ENCODE results near the gene DUSP8.

The DUSP8 gene

DNA sequence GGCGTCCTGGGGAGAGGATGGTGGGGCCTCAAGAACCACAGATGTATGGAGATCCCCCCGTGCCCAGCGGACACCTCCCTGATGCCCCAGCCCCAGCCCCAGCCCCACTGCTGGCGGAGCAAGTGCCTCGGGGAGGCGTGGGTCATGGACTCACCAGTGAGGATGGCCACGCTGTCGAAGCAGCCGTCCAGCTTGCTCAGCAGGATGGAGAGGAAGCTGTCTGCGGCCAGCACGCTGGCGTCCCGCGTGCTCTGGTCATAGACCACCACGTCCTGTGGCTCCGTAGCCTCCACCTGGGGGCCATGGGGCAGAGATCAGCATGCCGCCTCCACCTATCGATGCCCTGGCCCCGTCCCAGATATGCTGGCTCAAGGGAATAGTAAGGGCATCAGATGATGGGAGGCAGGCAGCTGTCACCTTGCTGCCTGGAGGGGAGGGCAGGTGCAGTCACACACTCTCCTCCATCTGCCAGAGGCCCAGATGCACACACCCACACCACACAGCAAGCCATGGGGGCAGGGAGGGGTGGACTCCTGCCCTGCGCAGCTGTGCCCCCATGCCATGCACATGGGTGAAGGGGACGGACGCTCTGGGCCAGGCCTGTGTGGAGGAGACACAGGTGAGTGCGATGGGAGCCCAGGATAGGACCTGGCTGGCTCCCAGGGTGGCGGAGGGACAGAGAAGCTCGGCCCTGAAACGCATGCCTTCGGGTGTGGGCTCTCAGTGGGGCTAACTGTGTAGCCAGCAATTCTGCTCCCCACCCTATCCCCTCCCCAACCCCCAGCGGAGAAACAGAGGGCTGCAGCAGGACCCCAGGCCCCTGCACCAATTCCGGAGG is 8.2 kb downstream of the DUSP8 start:
- Histone ChIP-seq H2BK5ac (ENCODE audit: low read length) (peak overlapping the region; percentile 66), H3K9ac (ENCODE audit: low read depth, low read length, poor library complexity) (peak overlapping the region; percentile 77), H4K8ac (ENCODE audit: low read depth, low read length) (peak overlapping the region; percentile 82), H2BK120ac (ENCODE audit: low read depth, low read length) (no peak overlapping the region), H3K27me3 (ENCODE audit: control insufficient read depth in 3 of 3, insufficient read depth in 3 of 3, low read depth in 1 of 3, low read length in 3 of 3) (peaks cover 0 to 53% (median 2%) of the 10 kb centered on the region in 3 experiments), H3K9me3 (replicated peaks in 1 of 2; ENCODE audit: control insufficient read depth in 2 of 2, insufficient read depth in 1 of 2, low read depth in 1 of 2, low read length in 2 of 2) (peaks cover 0 to 3% of the 10 kb centered on the region in 2 donors), H3K4me1 (ENCODE audit: control insufficient read depth in 2 of 2, insufficient read depth in 1 of 2, low read depth in 1 of 2, low read length in 2 of 2) (peaks cover 17 to 27% of the 10 kb centered on the region in 2 donors), H3K36me3 (replicated peaks in 1 of 2; ENCODE audit: control insufficient read depth in 2 of 2, insufficient read depth in 2 of 2, low read length in 2 of 2) (peaks cover 0 to 7% of the 10 kb centered on the region in 2 donors), H2BK12ac (ENCODE audit: low read length) (peak overlapping the region; percentile 99), H2AFZ (ENCODE audit: low read length) (no peak overlapping the region), H3K4me2 (ENCODE audit: insufficient read depth, low read length, poor library complexity, severe bottlenecking) (peak overlapping the region; percentile 19), H3K27ac (replicated peaks; ENCODE audit: low read length) (no peak overlapping the region), H2AK5ac (ENCODE audit: low read depth, low read length) (peak overlapping the region; percentile 100), H3K4me3 (ENCODE audit: low read length in 2 of 2) (no peak overlapping the region), H3K23ac (ENCODE audit: low read depth, low read length, poor library complexity) (peak overlapping the region; percentile 93), H3K18ac (ENCODE audit: low read length) (peak overlapping the region; percentile 71), H4K91ac (ENCODE audit: low read depth, low read length, poor library complexity) (no peak overlapping the region), H3K14ac (ENCODE audit: low read length) (peak overlapping the region; percentile 97), H2BK15ac (ENCODE audit: low read length) (peak overlapping the region; percentile 97), H3K4ac (ENCODE audit: low read length) (peak overlapping the region; percentile 11), H3K79me1 (ENCODE audit: low read depth, low read length) (peaks cover 5% of the 10 kb centered on the region)
- DNase-seq (ENCODE audit: low spot score), result no peak
- WGBS, 2 donors (ENCODE audit: extremely low coverage in 2 of 2, insufficient read length in 2 of 2, insufficient replicate concordance in 1 of 2), result no CpG with 5 or more reads among the region's 29 CpGs

DNA sequence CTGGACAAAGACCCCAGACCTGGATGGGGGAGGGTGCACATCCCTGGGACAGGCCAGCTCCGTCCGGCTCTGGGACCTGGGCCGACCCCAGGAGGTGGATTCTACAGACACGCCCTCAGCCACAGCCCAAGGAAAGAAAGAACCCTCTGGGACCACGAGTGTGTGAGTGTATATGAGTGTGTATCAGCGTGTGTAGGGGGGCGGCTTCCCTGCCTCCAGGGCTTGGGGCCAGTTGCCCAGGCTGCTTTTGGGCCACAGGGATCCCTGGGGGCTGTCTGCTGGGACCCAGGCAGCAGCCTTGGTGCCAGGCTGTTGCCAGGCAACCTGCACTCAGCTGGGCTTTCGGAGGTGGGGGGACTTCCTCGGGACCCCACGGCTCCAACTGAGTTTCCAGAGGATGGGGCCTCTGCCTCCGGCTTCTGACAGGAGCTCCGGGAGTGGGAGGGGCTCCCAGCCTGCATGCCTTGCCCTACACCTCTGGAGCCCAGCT is 8.9 kb downstream of the DUSP8 start:
- peaks cover 14 to 26% of the 10 kb centered on the region in 2 donors for H3K4me1 ChIP-seq (ENCODE audit: control insufficient read depth in 2 of 2, insufficient read depth in 1 of 2, low read depth in 1 of 2, low read length in 2 of 2)
- H2BK12ac ChIP-seq (ENCODE audit: low read length), result no peak overlapping the region
- H3K4me2 ChIP-seq (ENCODE audit: insufficient read depth, low read length, poor library complexity, severe bottlenecking), result no peak overlapping the region
- H3K4ac ChIP-seq (ENCODE audit: low read length), result no peak overlapping the region
- peak overlapping the region; percentile 100 for H2AK5ac ChIP-seq (ENCODE audit: low read depth, low read length)
- no peak for DNase-seq (ENCODE audit: low spot score)
- H3K18ac ChIP-seq (ENCODE audit: low read length), result peak overlapping the region; percentile 85
- peak overlapping the region; percentile 75 for H2BK15ac ChIP-seq (ENCODE audit: low read length)
- H3K9ac ChIP-seq (ENCODE audit: low read depth, low read length, poor library complexity), result no peak overlapping the region
- H3K27ac ChIP-seq (replicated peaks; ENCODE audit: low read length), result no peak overlapping the region
- H4K8ac ChIP-seq (ENCODE audit: low read depth, low read length), result no peak overlapping the region
- peak overlapping the region; percentile 66 for H2BK5ac ChIP-seq (ENCODE audit: low read length)
- peaks cover 0 to 7% of the 10 kb centered on the region in 2 donors for H3K36me3 ChIP-seq (replicated peaks in 1 of 2; ENCODE audit: control insufficient read depth in 2 of 2, insufficient read depth in 2 of 2, low read length in 2 of 2)
- no peak overlapping the region for H2AFZ ChIP-seq (ENCODE audit: low read length)
- no peak overlapping the region for H3K14ac ChIP-seq (ENCODE audit: low read length)
- H2BK120ac ChIP-seq (ENCODE audit: low read depth, low read length), result no peak overlapping the region
- H3K27me3 ChIP-seq (ENCODE audit: control insufficient read depth in 3 of 3, insufficient read depth in 3 of 3, low read depth in 1 of 3, low read length in 3 of 3), result peaks cover 0 to 50% (median 6%) of the 10 kb centered on the region in 3 experiments
- H3K23ac ChIP-seq (ENCODE audit: low read depth, low read length, poor library complexity), result peak overlapping the region; percentile 16
- H3K79me1 ChIP-seq (ENCODE audit: low read depth, low read length), result peaks cover 5% of the 10 kb centered on the region
- H3K9me3 ChIP-seq (replicated peaks in 1 of 2; ENCODE audit: control insufficient read depth in 2 of 2, insufficient read depth in 1 of 2, low read depth in 1 of 2, low read length in 2 of 2), result peaks cover 0 to 3% of the 10 kb centered on the region in 2 donors
- H3K4me3 ChIP-seq (ENCODE audit: low read length in 2 of 2), result no peak overlapping the region
- no CpG with 5 or more reads among the region's 12 CpGs for WGBS, 2 donors (ENCODE audit: extremely low coverage in 2 of 2, insufficient read length in 2 of 2, insufficient replicate concordance in 1 of 2)
- no peak overlapping the region for H4K91ac ChIP-seq (ENCODE audit: low read depth, low read length, poor library complexity)

DNA sequence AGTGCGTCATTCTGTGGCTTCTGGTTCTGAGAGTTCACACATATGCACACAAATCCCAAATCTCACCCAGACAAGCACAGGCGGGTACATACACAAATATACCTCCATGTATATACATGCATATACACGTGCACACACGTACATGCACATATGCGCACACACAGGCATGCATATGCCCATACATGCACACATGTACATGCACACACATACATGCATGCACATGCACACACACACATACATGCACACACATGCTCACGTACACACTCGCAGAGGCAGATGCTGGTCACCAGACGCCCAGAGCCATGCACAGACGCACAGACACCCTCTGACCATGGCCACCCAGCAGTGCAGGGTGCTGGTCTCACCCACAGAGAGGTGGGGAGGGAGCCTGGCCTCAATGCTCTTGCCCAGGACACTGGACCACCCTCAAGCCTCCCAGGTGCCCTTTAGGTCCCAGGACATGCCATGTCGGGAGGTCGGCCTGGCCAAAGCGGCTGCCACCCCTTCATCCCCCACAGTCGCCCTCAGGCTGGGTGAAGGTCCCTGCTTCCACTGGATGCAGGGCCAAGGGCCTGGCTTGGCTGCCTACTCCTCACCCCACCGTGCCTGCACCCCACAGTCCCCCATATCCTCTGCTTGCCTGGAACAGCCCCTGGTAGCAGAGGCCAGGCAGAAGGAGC is 9.5 kb downstream of the DUSP8 start:
- H3K36me3 ChIP-seq (replicated peaks in 1 of 2; ENCODE audit: control insufficient read depth in 2 of 2, insufficient read depth in 2 of 2, low read length in 2 of 2), result peaks cover 0 to 9% of the 10 kb centered on the region in 2 donors
- no peak overlapping the region for H2AFZ ChIP-seq (ENCODE audit: low read length)
- peaks cover 0 to 45% (median 9%) of the 10 kb centered on the region in 3 experiments for H3K27me3 ChIP-seq (ENCODE audit: control insufficient read depth in 3 of 3, insufficient read depth in 3 of 3, low read depth in 1 of 3, low read length in 3 of 3)
- peaks cover 9 to 22% of the 10 kb centered on the region in 2 donors for H3K4me1 ChIP-seq (ENCODE audit: control insufficient read depth in 2 of 2, insufficient read depth in 1 of 2, low read depth in 1 of 2, low read length in 2 of 2)
- H3K23ac ChIP-seq (ENCODE audit: low read depth, low read length, poor library complexity), result peak overlapping the region; percentile 16
- no peak overlapping the region for H3K27ac ChIP-seq (replicated peaks; ENCODE audit: low read length)
- peak overlapping the region; percentile 39 for H2BK120ac ChIP-seq (ENCODE audit: low read depth, low read length)
- no peak overlapping the region for H3K4me2 ChIP-seq (ENCODE audit: insufficient read depth, low read length, poor library complexity, severe bottlenecking)
- H2BK5ac ChIP-seq (ENCODE audit: low read length), result no peak overlapping the region
- no peak overlapping the region for H2BK12ac ChIP-seq (ENCODE audit: low read length)
- peaks cover 5% of the 10 kb centered on the region for H3K79me1 ChIP-seq (ENCODE audit: low read depth, low read length)
- H3K4ac ChIP-seq (ENCODE audit: low read length), result no peak overlapping the region
- peak overlapping the region in 1 of 2 donors; percentile 21 for H3K4me3 ChIP-seq (ENCODE audit: low read length in 2 of 2)
- WGBS, 2 donors (ENCODE audit: extremely low coverage in 2 of 2, insufficient read length in 2 of 2, insufficient replicate concordance in 1 of 2), result no CpG with 5 or more reads among the region's 14 CpGs
- peak overlapping the region; percentile 100 for H2AK5ac ChIP-seq (ENCODE audit: low read depth, low read length)
- H4K91ac ChIP-seq (ENCODE audit: low read depth, low read length, poor library complexity), result no peak overlapping the region
- H4K8ac ChIP-seq (ENCODE audit: low read depth, low read length), result no peak overlapping the region
- DNase-seq (ENCODE audit: low spot score), result no peak
- H3K14ac ChIP-seq (ENCODE audit: low read length), result peak overlapping the region; percentile 58
- H3K18ac ChIP-seq (ENCODE audit: low read length), result peak overlapping the region; percentile 85
- peaks cover 0 to 3% of the 10 kb centered on the region in 2 donors for H3K9me3 ChIP-seq (replicated peaks in 1 of 2; ENCODE audit: control insufficient read depth in 2 of 2, insufficient read depth in 1 of 2, low read depth in 1 of 2, low read length in 2 of 2)
- peak overlapping the region; percentile 64 for H3K9ac ChIP-seq (ENCODE audit: low read depth, low read length, poor library complexity)
- H2BK15ac ChIP-seq (ENCODE audit: low read length), result no peak overlapping the region

DNA sequence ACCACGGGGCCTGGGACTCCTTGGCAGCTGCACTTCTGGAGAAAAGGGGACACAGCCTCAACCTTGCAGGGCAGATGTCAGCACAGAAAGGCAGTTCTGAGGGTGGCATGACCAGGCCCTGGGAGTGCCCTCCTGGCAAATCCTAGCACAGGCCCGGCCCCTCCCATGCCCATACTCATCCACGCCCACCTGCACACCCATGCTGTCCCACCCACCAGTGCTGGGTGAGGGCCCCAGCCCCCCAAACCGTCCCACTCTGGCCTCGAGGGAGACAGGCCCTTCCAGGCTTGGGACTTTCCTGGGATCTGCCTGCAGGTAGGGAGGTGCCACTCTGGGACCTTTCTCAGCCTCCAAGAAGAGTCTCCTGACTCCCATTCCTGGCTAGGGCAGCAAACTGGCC is 10.1 kb downstream of the DUSP8 start:
- H3K4me3 ChIP-seq (ENCODE audit: low read length in 2 of 2), result no peak overlapping the region
- H3K9ac ChIP-seq (ENCODE audit: low read depth, low read length, poor library complexity), result no peak overlapping the region
- H2BK5ac ChIP-seq (ENCODE audit: low read length), result no peak overlapping the region
- H3K18ac ChIP-seq (ENCODE audit: low read length), result no peak overlapping the region
- no peak overlapping the region for H2BK120ac ChIP-seq (ENCODE audit: low read depth, low read length)
- no peak overlapping the region for H2BK15ac ChIP-seq (ENCODE audit: low read length)
- no peak overlapping the region for H3K27ac ChIP-seq (replicated peaks; ENCODE audit: low read length)
- WGBS, 2 donors (ENCODE audit: extremely low coverage in 2 of 2, insufficient read length in 2 of 2, insufficient replicate concordance in 1 of 2), result no CpG with 5 or more reads among the region's 5 CpGs
- H3K79me1 ChIP-seq (ENCODE audit: low read depth, low read length), result peaks cover 5% of the 10 kb centered on the region
- H3K23ac ChIP-seq (ENCODE audit: low read depth, low read length, poor library complexity), result no peak overlapping the region
- H3K4ac ChIP-seq (ENCODE audit: low read length), result no peak overlapping the region
- peak overlapping the region; percentile 16 for H2BK12ac ChIP-seq (ENCODE audit: low read length)
- H4K8ac ChIP-seq (ENCODE audit: low read depth, low read length), result no peak overlapping the region
- peak overlapping the region; percentile 79 for H4K91ac ChIP-seq (ENCODE audit: low read depth, low read length, poor library complexity)
- no peak for DNase-seq (ENCODE audit: low spot score)
- H3K4me2 ChIP-seq (ENCODE audit: insufficient read depth, low read length, poor library complexity, severe bottlenecking), result no peak overlapping the region
- peaks cover 0 to 38% (median 16%) of the 10 kb centered on the region in 3 experiments for H3K27me3 ChIP-seq (ENCODE audit: control insufficient read depth in 3 of 3, insufficient read depth in 3 of 3, low read depth in 1 of 3, low read length in 3 of 3)
- H3K4me1 ChIP-seq (ENCODE audit: control insufficient read depth in 2 of 2, insufficient read depth in 1 of 2, low read depth in 1 of 2, low read length in 2 of 2), result peaks cover 6 to 22% of the 10 kb centered on the region in 2 donors
- peaks cover 0 to 3% of the 10 kb centered on the region in 2 donors for H3K9me3 ChIP-seq (replicated peaks in 1 of 2; ENCODE audit: control insufficient read depth in 2 of 2, insufficient read depth in 1 of 2, low read depth in 1 of 2, low read length in 2 of 2)
- H2AFZ ChIP-seq (ENCODE audit: low read length), result no peak overlapping the region
- peak overlapping the region; percentile 75 for H3K14ac ChIP-seq (ENCODE audit: low read length)
- peaks cover 0 to 10% of the 10 kb centered on the region in 2 donors for H3K36me3 ChIP-seq (replicated peaks in 1 of 2; ENCODE audit: control insufficient read depth in 2 of 2, insufficient read depth in 2 of 2, low read length in 2 of 2)
- H2AK5ac ChIP-seq (ENCODE audit: low read depth, low read length), result peak overlapping the region; percentile 46
